GM12878 (cell line): ENCODE data around the gene MYH2. TPM values are rescaled to one million over a fixed set of nuclear protein-coding genes. Genes with fewer than 3 reads are reported as not detected.

ENCODE experiments used
- ATAC-seq: fragments of 200-7000 bp; cut with Tn5 transposase; 3 replicates; pipeline ENCODE4 v1.9.1; 2020; ENCODE audit warnings: mild to moderate bottlenecking, moderate library complexity
- BruUV-seq: library from RNA; stranded (reverse); fragments of 400-500 nt; replicated peaks from 2 replicates; lab custom pipeline; 2021; lab: Mats Ljungman, UMichigan
- CTCF ChIA-PET: fragments of 300-600 bp; sonication (Branson Sonifier 250); formaldehyde crosslinking; extraction: SDS; loops from one replicate; lab custom pipeline; 2021; ENCODE audit warnings: inconsistent platforms; lab: Yijun Ruan, JAX
- POLR2A ChIA-PET: fragments of 350-600 bp; formaldehyde crosslinking; extraction: SDS; loops from one replicate; lab custom pipeline; 2021; ENCODE audit warnings: inconsistent platforms; lab: Charles Lee
- RAD21 ChIA-PET: fragments of 300-600 bp; sonication (Branson Sonifier 250); formaldehyde crosslinking; loops from one replicate; lab custom pipeline; 2023; ENCODE audit warnings: antibody characterized with exemption; ENCODE audit not compliant: unreplicated experiment; lab: Charles Lee
- SMC1A ChIA-PET: fragments of 300-600 bp; sonication (Branson Sonifier 250); formaldehyde crosslinking; loops from one replicate; lab custom pipeline; 2023; ENCODE audit not compliant: unreplicated experiment, uncharacterized antibody; lab: Charles Lee
- DNase-seq: peaks from one replicate; pipeline ENCODE4 v3.0.0-alpha.2; 2011; ENCODE audit warnings: low read depth, low spot score
- FAIRE-seq: peaks from 3 replicates; lab custom pipeline; 2011; peaks lifted over from hg19 to GRCh38; lab: Jason Lieb, UNC
- H2AFZ ChIP-seq: 2 replicates; pipeline ENCODE4 v1.6.0; 2011; ENCODE audit warnings: low read depth, low read length, control low read depth; ENCODE audit not compliant: control insufficient read depth
- H3K27ac ChIP-seq: 2 replicates; pipeline ENCODE4 v1.5.1; 2011; ENCODE audit warnings: control low read depth; ENCODE audit not compliant: control insufficient read depth, insufficient read depth
- H3K27me3 ChIP-seq, 2 experiments: replicated peaks in 1 of 2; 2 replicates each; pipeline versions ENCODE4 v1.6.0 to v1.6.1; 2011; ENCODE audit warnings: low read length in 1 of 2; ENCODE audit not compliant: control insufficient read depth in 2 of 2, insufficient read depth in 2 of 2
- H3K36me3 ChIP-seq, 2 experiments: 2 replicates each; pipeline ENCODE4 v1.5.1; 2011; ENCODE audit warnings: low read length in 1 of 2; ENCODE audit not compliant: control insufficient read depth in 2 of 2, insufficient read depth in 2 of 2
- H3K4me1 ChIP-seq: 2 replicates; pipeline ENCODE4 v1.6.1; 2011; ENCODE audit warnings: mild to moderate bottlenecking, low read length, moderate library complexity, mixed read lengths; ENCODE audit not compliant: control insufficient read depth, insufficient read depth
- H3K4me2 ChIP-seq: 2 replicates; pipeline ENCODE4 v1.6.0; 2011; ENCODE audit warnings: control low read depth; ENCODE audit not compliant: control insufficient read depth, insufficient read depth
- H3K4me3 ChIP-seq: fragments of 200-600 bp; sonication (generic); 2 replicates; pipeline ENCODE4 v1.5.1; 2016
- H3K79me2 ChIP-seq: 2 replicates; pipeline ENCODE4 v1.6.0; 2011; ENCODE audit warnings: low read length; ENCODE audit not compliant: control insufficient read depth, insufficient read depth
- H3K9ac ChIP-seq: 2 replicates; pipeline ENCODE4 v1.8.0; 2011; ENCODE audit warnings: low read length, control low read depth, mixed read lengths; ENCODE audit not compliant: control insufficient read depth, insufficient read depth
- H3K9me3 ChIP-seq: replicated peaks from 3 replicates; pipeline ENCODE4 v1.5.1; 2011; ENCODE audit warnings: mild to moderate bottlenecking, low read length; ENCODE audit not compliant: control insufficient read depth, insufficient read depth
- H4K20me1 ChIP-seq: 2 replicates; pipeline ENCODE4 v1.6.0; 2011; ENCODE audit not compliant: control insufficient read depth, insufficient read depth
- ASH2L ChIP-seq: fragments of 300-600, 200-600 bp; sonication (generic); IDR thresholded peaks from 2 replicates; pipeline ENCODE4 v1.6.1; 2017; ENCODE audit warnings: low read depth, mild to moderate bottlenecking, borderline replicate concordance
- CEBPB ChIP-seq, 2 experiments: fragments of 150-350 bp in 1 of 2; IDR thresholded peaks; 2 replicates each; pipeline ENCODE4 v1.6.1; 2012 to 2014; ENCODE audit warnings: low read depth in 2 of 2, low read length in 2 of 2, borderline replicate concordance in 1 of 2, inconsistent platforms in 1 of 2
- TCF7 ChIP-seq: IDR thresholded peaks from 2 replicates; pipeline ENCODE4 v1.6.1; 2014; ENCODE audit warnings: antibody characterized with exemption, borderline replicate concordance
- ZZZ3 ChIP-seq: IDR thresholded peaks from 2 replicates; pipeline ENCODE4 v1.6.1; 2011; ENCODE audit warnings: low read depth; ENCODE audit not compliant: control insufficient read depth, insufficient read length
- WGBS: methylation state at CpG from one replicate; pipeline ENCODE4 v1.1.6; 2016; ENCODE audit warnings: low lambda C conversion rate; ENCODE audit not compliant: insufficient replicate concordance, insufficient coverage; ENCODE audit errors: missing lambda C conversion rate; 5-methylcytosine and 5-hydroxymethylcytosine counted together
- in situ Hi-C: fragments of 300-500 bp; cut with MboI; formaldehyde crosslinking; loops from 9 replicates; pipeline ENCODE4 v1.14.3; 2018; ENCODE audit warnings: mixed read lengths
- intact Hi-C: fragments of 100-400 bp; cut with micrococcal nuclease; formaldehyde crosslinking; loops from one replicate; pipeline ENCODE4 v1.14.2; 2022; ENCODE audit not compliant: unreplicated experiment
- polyA plus RNA-seq, 11 experiments: library from polyadenylated mRNA; depleted of rRNA in 4 of 11; unstranded in 6 of 11; stranded (reverse) in 5 of 11; fragments of >200 nt; fragmentation: Nextera tagmentation in 4 of 11; fragmentation: Illumina TruSeq in 1 of 11; extraction: Ambion mirVana in 4 of 11; extraction: Trizol in 1 of 11; gene quantifications; 1 replicate in 1 of 11; 2 replicates in 10 of 11; pipeline versions ENCODE4 v1.2.1 to v1.2.3, GENCODE V29; 2011 to 2016; ENCODE audit warnings: inconsistent platforms in 2 of 11, missing spikeins in 2 of 11, low read depth in 1 of 11
- total RNA-seq, 4 experiments: library from RNA; depleted of rRNA in 3 of 4; stranded (reverse); fragments of >200 nt in 3 of 4; fragmentation: Illumina TruSeq in 1 of 4; extraction: Trizol in 1 of 4; gene quantifications; 2 replicates each; pipeline versions ENCODE4 v1.2.1 to v1.2.3, GENCODE V29; 2013 to 2021
- TF ChIP-seq, protein P1 (sequence below): fragments of 450-650 bp; IDR thresholded peaks from 2 replicates; pipeline ENCODE4 v1.6.1; 2017; ENCODE audit warnings: mild to moderate bottlenecking, low read depth, inconsistent platforms; ENCODE audit not compliant: poor library complexity, severe bottlenecking
- TF ChIP-seq, protein P2 (sequence below): fragments of 450-650 bp; formaldehyde crosslinking; IDR thresholded peaks from 2 replicates; pipeline ENCODE4 v1.4.0; 2022; ENCODE audit warnings: mild to moderate bottlenecking, moderate library complexity

Gene MYH2
- total and polyA plus RNA-seq, 10 of the 15 experiments (the other 5 are each of a cell fraction or from before 2014, with no cell fraction given) = not detected

DNA sequence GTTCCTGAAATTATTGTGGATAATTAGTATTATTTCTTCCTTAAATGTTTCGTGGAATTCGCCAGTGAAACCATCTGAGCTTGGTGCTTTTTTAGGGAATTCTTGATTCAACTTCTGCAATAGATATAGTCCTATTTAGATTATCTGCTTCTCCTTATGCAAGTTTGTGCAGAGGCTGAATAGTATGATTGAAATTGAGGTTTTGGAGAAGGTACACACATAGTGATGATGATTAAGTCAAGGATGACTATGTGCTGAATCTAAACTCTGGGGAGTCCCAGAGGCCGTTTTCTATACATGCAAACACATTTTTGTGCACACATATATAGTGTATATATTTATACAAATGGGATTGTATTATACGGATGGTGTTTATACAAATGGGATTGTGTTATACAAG is 74.9 kb downstream of the MYH2 start:
- no peaks in the 10 kb centered on the region for H3K36me3 ChIP-seq
- WGBS = 7% methylated on average over 4 of the region's 4 CpGs
- FAIRE-seq (no peak), DNase-seq (no peak), ATAC-seq (no peak)
- H3K4me1 ChIP-seq = no peaks in the 10 kb centered on the region
- intact Hi-C loops (no loop called here), in situ Hi-C loops (no loop called here)
- H2AFZ ChIP-seq = no peak overlapping the region
- no peak overlapping the region for H3K4me3 ChIP-seq
- CTCF ChIA-PET = no interaction called here
- no peak overlapping the region for H3K27ac ChIP-seq
- no peak overlapping the region for H3K4me2 ChIP-seq
- POLR2A ChIA-PET = no interaction called here
- H3K79me2 ChIP-seq = no peaks in the 10 kb centered on the region
- H3K9ac ChIP-seq = no peak overlapping the region
- TF ChIP-seq TCF7 (no peak), CEBPB (IDR thresholded peaks at IDR 0.05; ENCODE audit: borderline replicate concordance in 1 of 2, low read depth in 2 of 2, low read length in 2 of 2) (no peak), ASH2L (no peak), ZZZ3 (no peak)
- TF ChIP-seq, protein P1, sequence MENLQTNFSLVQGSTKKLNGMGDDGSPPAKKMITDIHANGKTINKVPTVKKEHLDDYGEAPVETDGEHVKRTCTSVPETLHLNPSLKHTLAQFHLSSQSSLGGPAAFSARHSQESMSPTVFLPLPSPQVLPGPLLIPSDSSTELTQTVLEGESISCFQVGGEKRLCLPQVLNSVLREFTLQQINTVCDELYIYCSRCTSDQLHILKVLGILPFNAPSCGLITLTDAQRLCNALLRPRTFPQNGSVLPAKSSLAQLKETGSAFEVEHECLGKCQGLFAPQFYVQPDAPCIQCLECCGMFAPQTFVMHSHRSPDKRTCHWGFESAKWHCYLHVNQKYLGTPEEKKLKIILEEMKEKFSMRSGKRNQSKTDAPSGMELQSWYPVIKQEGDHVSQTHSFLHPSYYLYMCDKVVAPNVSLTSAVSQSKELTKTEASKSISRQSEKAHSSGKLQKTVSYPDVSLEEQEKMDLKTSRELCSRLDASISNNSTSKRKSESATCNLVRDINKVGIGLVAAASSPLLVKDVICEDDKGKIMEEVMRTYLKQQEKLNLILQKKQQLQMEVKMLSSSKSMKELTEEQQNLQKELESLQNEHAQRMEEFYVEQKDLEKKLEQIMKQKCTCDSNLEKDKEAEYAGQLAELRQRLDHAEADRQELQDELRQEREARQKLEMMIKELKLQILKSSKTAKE = no peak
- TF ChIP-seq, protein P2, sequence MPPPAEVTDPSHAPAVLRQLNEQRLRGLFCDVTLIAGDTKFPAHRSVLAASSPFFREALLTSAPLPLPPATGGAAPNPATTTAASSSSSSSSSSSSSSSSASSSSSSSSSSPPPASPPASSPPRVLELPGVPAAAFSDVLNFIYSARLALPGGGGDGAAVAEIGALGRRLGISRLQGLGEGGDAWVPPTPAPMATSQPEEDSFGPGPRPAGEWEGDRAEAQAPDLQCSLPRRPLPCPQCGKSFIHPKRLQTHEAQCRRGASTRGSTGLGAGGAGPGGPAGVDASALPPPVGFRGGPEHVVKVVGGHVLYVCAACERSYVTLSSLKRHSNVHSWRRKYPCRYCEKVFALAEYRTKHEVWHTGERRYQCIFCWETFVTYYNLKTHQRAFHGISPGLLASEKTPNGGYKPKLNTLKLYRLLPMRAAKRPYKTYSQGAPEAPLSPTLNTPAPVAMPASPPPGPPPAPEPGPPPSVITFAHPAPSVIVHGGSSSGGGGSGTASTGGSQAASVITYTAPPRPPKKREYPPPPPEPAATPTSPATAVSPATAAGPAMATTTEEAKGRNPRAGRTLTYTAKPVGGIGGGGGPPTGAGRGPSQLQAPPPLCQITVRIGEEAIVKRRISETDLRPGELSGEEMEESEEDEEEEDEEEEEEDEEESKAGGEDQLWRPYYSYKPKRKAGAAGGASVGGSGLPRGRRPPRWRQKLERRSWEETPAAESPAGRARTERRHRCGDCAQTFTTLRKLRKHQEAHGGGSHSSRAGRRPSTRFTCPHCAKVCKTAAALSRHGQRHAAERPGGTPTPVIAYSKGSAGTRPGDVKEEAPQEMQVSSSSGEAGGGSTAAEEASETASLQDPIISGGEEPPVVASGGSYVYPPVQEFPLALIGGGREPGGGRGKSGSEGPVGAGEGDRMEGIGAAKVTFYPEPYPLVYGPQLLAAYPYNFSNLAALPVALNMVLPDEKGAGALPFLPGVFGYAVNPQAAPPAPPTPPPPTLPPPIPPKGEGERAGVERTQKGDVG (CRISPR knock-in tag) = no peak
- BruUV-seq = no TSS peak
- RAD21 ChIA-PET = no interaction called here
- SMC1A ChIA-PET = interaction anchor here (0.6 kb wide), 1 partner anchor 324 kb away, joined by 3 read pairs; no protein-coding TSS in a partner anchor
- no peaks in the 10 kb centered on the region for H3K27me3 ChIP-seq
- H3K9me3 ChIP-seq = no peaks in the 10 kb centered on the region
- H4K20me1 ChIP-seq = no peaks in the 10 kb centered on the region
